ENCODE measurements around the gene TRPV5.

DNA sequence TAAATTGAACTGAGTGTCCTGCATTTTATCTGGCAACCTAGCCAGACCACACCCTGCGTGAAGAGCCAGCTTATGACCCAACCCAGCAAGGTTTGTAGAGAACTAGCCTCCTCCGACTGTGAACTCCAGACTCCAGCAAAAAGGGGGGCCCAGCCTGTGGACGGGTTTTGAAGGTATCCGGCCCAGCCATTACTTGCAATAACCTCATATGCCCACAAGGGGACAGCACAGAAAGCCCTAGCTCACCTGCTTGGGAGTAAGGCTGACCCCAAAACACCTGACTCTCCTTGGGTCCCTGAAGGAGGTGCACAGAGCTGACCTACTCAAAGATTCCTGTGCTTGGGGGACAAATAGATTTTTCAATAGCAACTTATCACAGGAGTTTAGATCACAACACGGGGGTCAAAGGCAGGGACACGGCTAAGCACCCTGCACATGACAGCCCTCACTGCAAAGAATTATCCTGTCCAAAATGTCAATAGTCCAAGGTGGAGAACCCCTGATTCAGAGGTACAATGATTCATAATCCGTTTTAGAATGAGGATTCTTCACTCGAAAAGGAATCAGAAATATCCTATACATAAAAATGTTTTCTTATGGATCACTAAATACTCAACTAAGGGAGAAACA is 52.6 kb downstream of the TRPV5 start:
- TF ChIP-seq ZNF274 (IDR thresholded peaks at IDR 0.05; ENCODE audit: borderline replicate concordance, extremely low read depth, low read length) (no peak), POLR2AphosphoS5 (IDR thresholded peaks at IDR 0.05; ENCODE audit: low read depth, low read length) (no peak), POLR2A (IDR thresholded peaks at IDR 0.05; ENCODE audit: control extremely low read depth in 1 of 2, low read depth in 2 of 2, low read length in 2 of 2) (no peak), EZH2 (IDR thresholded peaks at IDR 0.05; ENCODE audit: low read depth, low read length, severe bottlenecking) (no peak), JUND (IDR thresholded peaks at IDR 0.05; ENCODE audit: low read length) (no peak), SIX5 (IDR thresholded peaks at IDR 0.05; ENCODE audit: low read depth, low read length) (no peak), BCL11A (IDR thresholded peaks at IDR 0.05; ENCODE audit: low read depth in 2 of 2, low read length in 2 of 2) (no peak), FOSL1 (IDR thresholded peaks at IDR 0.05; ENCODE audit: insufficient read depth, low read depth, low read length) (no peak)
- TF ChIP-seq, protein P1, sequence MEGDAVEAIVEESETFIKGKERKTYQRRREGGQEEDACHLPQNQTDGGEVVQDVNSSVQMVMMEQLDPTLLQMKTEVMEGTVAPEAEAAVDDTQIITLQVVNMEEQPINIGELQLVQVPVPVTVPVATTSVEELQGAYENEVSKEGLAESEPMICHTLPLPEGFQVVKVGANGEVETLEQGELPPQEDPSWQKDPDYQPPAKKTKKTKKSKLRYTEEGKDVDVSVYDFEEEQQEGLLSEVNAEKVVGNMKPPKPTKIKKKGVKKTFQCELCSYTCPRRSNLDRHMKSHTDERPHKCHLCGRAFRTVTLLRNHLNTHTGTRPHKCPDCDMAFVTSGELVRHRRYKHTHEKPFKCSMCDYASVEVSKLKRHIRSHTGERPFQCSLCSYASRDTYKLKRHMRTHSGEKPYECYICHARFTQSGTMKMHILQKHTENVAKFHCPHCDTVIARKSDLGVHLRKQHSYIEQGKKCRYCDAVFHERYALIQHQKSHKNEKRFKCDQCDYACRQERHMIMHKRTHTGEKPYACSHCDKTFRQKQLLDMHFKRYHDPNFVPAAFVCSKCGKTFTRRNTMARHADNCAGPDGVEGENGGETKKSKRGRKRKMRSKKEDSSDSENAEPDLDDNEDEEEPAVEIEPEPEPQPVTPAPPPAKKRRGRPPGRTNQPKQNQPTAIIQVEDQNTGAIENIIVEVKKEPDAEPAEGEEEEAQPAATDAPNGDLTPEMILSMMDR (IDR thresholded peaks at IDR 0.05; ENCODE audit: control extremely low read depth in 1 of 3, insufficient read depth in 1 of 3, low read depth in 1 of 3, low read length in 3 of 3), result peak; percentile 83 to 96 (median 95)
- TF ChIP-seq, protein P2, sequence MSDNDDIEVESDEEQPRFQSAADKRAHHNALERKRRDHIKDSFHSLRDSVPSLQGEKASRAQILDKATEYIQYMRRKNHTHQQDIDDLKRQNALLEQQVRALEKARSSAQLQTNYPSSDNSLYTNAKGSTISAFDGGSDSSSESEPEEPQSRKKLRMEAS (IDR thresholded peaks at IDR 0.05), result no peak
- TF ChIP-seq, protein P3, sequence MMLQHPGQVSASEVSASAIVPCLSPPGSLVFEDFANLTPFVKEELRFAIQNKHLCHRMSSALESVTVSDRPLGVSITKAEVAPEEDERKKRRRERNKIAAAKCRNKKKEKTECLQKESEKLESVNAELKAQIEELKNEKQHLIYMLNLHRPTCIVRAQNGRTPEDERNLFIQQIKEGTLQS (IDR thresholded peaks at IDR 0.05; ENCODE audit: insufficient read depth, low read depth, low read length), result no peak; the same call in 1 of the 2 replicates

Data from H1 (cell line).